PC-3 (cell line): Measurements from ENCODE around the gene PHPT1.

Source experiments
- EZH2phosphoT487 ChIP-seq: fragments of 300-600 bp; sonication (generic); IDR thresholded peaks from 2 replicates; pipeline ENCODE4 v1.6.1; 2018; ENCODE audit warnings: mild to moderate bottlenecking, antibody characterized with exemption, low read length, borderline replicate concordance
- TF ChIP-seq, protein P1 (sequence below): fragments of 300-600 bp; sonication (generic); conservative IDR thresholded peaks from 2 replicates; pipeline ENCODE4 v1.5.1; 2017; ENCODE audit warnings: antibody characterized with exemption, low read depth, mild to moderate bottlenecking, low read length

DNA sequence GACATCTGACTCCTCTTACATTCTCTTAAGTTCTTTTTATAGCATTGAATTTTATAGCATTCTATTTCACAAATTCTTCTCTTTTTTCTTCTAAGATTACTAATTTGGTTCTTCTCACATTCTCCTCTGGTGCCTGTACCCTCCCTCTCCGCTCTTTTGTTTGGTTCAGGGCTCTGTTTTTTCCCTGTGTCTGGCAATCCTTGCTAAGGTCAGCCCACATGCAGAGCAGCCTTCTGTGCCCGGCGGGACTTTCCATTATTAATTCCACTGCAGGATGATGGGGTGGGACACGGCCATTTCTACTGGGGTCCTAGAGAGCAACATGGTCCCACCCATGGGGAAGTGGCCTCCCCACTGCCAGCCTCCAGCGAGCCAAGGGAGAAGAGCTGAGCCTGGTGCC lies 27.3 kb downstream of the PHPT1 start:
- no peak for TF ChIP-seq EZH2phosphoT487
- TF ChIP-seq, protein P1, sequence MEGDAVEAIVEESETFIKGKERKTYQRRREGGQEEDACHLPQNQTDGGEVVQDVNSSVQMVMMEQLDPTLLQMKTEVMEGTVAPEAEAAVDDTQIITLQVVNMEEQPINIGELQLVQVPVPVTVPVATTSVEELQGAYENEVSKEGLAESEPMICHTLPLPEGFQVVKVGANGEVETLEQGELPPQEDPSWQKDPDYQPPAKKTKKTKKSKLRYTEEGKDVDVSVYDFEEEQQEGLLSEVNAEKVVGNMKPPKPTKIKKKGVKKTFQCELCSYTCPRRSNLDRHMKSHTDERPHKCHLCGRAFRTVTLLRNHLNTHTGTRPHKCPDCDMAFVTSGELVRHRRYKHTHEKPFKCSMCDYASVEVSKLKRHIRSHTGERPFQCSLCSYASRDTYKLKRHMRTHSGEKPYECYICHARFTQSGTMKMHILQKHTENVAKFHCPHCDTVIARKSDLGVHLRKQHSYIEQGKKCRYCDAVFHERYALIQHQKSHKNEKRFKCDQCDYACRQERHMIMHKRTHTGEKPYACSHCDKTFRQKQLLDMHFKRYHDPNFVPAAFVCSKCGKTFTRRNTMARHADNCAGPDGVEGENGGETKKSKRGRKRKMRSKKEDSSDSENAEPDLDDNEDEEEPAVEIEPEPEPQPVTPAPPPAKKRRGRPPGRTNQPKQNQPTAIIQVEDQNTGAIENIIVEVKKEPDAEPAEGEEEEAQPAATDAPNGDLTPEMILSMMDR: no peak
